ENCODE results near the gene TOP2A.

The TOP2A gene

GRCh38 chr17:40458851-40459482, 41.3 kb upstream of the TOP2A start:
- TF ChIP-seq CTCF (IDR thresholded peaks at IDR 0.05; ENCODE audit: insufficient read depth, low read length, poor library complexity, severe bottlenecking) = no peak
- Histone ChIP-seq H3K36me3 (ENCODE audit: control insufficient read depth, insufficient read depth, low read length) (no peaks in the 10 kb centered on the region), H3K4me3 (replicated peaks; ENCODE audit: low read depth, low read length) (no peak overlapping the region), H3K27me3 (replicated peaks; ENCODE audit: control insufficient read depth, insufficient read depth, low read length) (no peaks in the 10 kb centered on the region; the same call in none of the 2 replicates)
- DNase-seq (ENCODE audit: extremely low read depth, insufficient read length) = no peak

- Histone ChIP-seq H3K27me3 (replicated peaks; ENCODE audit: control insufficient read depth, insufficient read depth, low read length) (no peaks in the 10 kb centered on the region; the same call in none of the 2 replicates), H3K4me3 (replicated peaks; ENCODE audit: low read depth, low read length) (no peak overlapping the region), H3K36me3 (ENCODE audit: control insufficient read depth, insufficient read depth, low read length) (no peaks in the 10 kb centered on the region)
- no peak for DNase-seq (ENCODE audit: extremely low read depth, insufficient read length)
- no peak for TF ChIP-seq CTCF (IDR thresholded peaks at IDR 0.05; ENCODE audit: insufficient read depth, low read length, poor library complexity, severe bottlenecking)
Observed at GRCh38 chr17:40457964-40458791, 40.5 kb upstream of the TOP2A start.

DNA sequence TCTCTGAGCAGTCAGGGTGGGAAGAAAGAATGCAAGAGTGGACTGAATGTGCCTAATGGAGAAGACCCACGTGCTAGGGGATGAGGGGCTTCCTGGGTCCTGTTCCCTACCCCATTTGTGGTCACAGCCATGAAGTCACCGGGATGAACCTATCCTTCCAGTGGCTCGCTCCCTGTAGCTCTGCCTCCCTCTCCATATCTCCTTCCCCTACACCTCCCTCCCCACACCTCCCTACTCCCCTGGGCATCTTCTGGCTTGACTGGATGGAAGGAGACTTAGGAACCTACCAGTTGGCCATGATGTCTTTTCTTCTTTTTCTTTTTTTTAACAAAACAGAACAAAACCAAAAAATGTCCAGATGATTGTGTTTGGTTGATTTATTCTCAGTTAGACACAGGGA, 39.7 kb upstream of the TOP2A start:
- H3K4me3 ChIP-seq (replicated peaks; ENCODE audit: low read depth, low read length) = no peak overlapping the region
- H3K36me3 ChIP-seq (ENCODE audit: control insufficient read depth, insufficient read depth, low read length) = no peaks in the 10 kb centered on the region
- no peaks in the 10 kb centered on the region; the same call in none of the 2 replicates for H3K27me3 ChIP-seq (replicated peaks; ENCODE audit: control insufficient read depth, insufficient read depth, low read length)
- no peak for DNase-seq (ENCODE audit: extremely low read depth, insufficient read length)
- TF ChIP-seq CTCF (IDR thresholded peaks at IDR 0.05; ENCODE audit: insufficient read depth, low read length, poor library complexity, severe bottlenecking) = no peak

GRCh38 chr17:40456396-40456951, 38.8 kb upstream of the TOP2A start:
- no peak for TF ChIP-seq CTCF (IDR thresholded peaks at IDR 0.05; ENCODE audit: insufficient read depth, low read length, poor library complexity, severe bottlenecking)
- H3K4me3 ChIP-seq (replicated peaks; ENCODE audit: low read depth, low read length) = no peak overlapping the region
- DNase-seq (ENCODE audit: extremely low read depth, insufficient read length) = no peak
- no peaks in the 10 kb centered on the region; the same call in 1 of the 2 replicates for H3K27me3 ChIP-seq (replicated peaks; ENCODE audit: control insufficient read depth, insufficient read depth, low read length)
- no peaks in the 10 kb centered on the region for H3K36me3 ChIP-seq (ENCODE audit: control insufficient read depth, insufficient read depth, low read length)

DNA sequence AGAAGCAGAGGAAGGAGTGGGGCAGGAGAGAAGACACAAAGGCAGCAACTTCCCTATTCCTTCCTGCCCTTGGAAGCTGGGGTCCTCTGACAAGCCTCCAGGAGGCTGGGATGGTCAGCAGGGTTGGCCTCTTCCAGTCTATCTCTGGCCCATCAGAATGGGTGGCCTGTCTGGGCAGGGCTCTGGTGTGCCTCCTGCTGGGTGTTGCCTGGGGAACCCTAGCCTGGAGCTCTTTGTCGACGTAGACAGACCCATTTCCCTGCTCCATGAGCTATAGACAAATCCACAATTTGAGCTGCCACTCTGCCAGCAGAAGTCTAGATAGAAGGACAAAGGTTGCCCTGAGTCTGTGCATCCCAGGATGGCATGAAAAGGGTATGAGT, 36.9 kb upstream of the TOP2A start:
- H3K36me3 ChIP-seq (ENCODE audit: control insufficient read depth, insufficient read depth, low read length) = no peaks in the 10 kb centered on the region
- no peak for DNase-seq (ENCODE audit: extremely low read depth, insufficient read length)
- no peak overlapping the region for H3K4me3 ChIP-seq (replicated peaks; ENCODE audit: low read depth, low read length)
- TF ChIP-seq CTCF (IDR thresholded peaks at IDR 0.05; ENCODE audit: insufficient read depth, low read length, poor library complexity, severe bottlenecking) = no peak
- H3K27me3 ChIP-seq (replicated peaks; ENCODE audit: control insufficient read depth, insufficient read depth, low read length) = no peaks in the 10 kb centered on the region; the same call in 1 of the 2 replicates

All from GM06990 (cell line).